ENCODE measurements around the gene NUDT10.

GRCh38 chrX:51361251-51361650 lies 28.6 kb downstream of the NUDT10 start:
- no peak for TF ChIP-seq CTCF (IDR thresholded peaks at IDR 0.05)
- TF ChIP-seq POLR2A (IDR thresholded peaks at IDR 0.05) = no peak

Data from adrenal gland (tissue), 5 donors.